B cell (primary cell): ENCODE measurements around the gene CAMTA1. TPM values are rescaled to one million over a fixed set of nuclear protein-coding genes. Genes with fewer than 3 reads are reported as not detected.

Experiments used
- ATAC-seq: fragments of 200-7000 bp; cut with Tn5 transposase; one replicate; pipeline ENCODE4 v1.10.0; 2021; ENCODE audit warnings: low read depth, mild to moderate bottlenecking, moderate number of reproducible peaks, moderate library complexity
- CTCF ChIA-PET: fragments of 350-600 bp; sonication (Branson Sonifier 250); formaldehyde crosslinking; loops from one replicate; lab custom pipeline; 2021; ENCODE audit warnings: antibody characterized with exemption, inconsistent platforms; lab: Charles Lee
- POLR2A ChIA-PET: fragments of 350-600 bp; sonication (Branson Sonifier 250); formaldehyde crosslinking; loops from one replicate; lab custom pipeline; 2021; ENCODE audit warnings: antibody characterized with exemption; lab: Charles Lee
- DNase-seq: peaks from one replicate; pipeline ENCODE4 v3.0.0; 2013
- H2AFZ ChIP-seq: 2 replicates; pipeline ENCODE4 v1.6.1; 2012; ENCODE audit warnings: mild to moderate bottlenecking, low read depth, low read length; ENCODE audit not compliant: insufficient read depth, poor library complexity, severe bottlenecking
- H3K27ac ChIP-seq, 2 donors: 1 replicate in 1 of 2; 2 replicates in 1 of 2; pipeline ENCODE4 v1.5.1; 2012 to 2013; ENCODE audit warnings: low read length in 2 of 2, mild to moderate bottlenecking in 2 of 2, moderate library complexity in 1 of 2
- H3K27me3 ChIP-seq, 4 experiments: fragments of 200-600 bp in 1 of 4; sonication (generic) in 1 of 4; replicated peaks in 1 of 4; 1 replicate in 2 of 4; 2 replicates in 2 of 4; pipeline versions ENCODE4 v1.6.1 to v1.7.0; 2013 to 2016; ENCODE audit warnings: low read length in 3 of 4, mild to moderate bottlenecking in 2 of 4, mixed read lengths in 1 of 4, moderate library complexity in 1 of 4; ENCODE audit not compliant: insufficient read depth in 4 of 4, control insufficient read depth in 3 of 4; ENCODE audit errors: control extremely low read depth in 1 of 4
- H3K36me3 ChIP-seq, 2 experiments: replicated peaks in 1 of 2; 1 replicate in 1 of 2; 2 replicates in 1 of 2; pipeline versions ENCODE4 v1.6.1 to v1.7.1; 2013; ENCODE audit warnings: low read length in 1 of 2; ENCODE audit not compliant: insufficient read depth in 2 of 2, control insufficient read depth in 1 of 2; ENCODE audit errors: control extremely low read depth in 1 of 2, extremely low read depth in 1 of 2
- H3K4me1 ChIP-seq, 2 donors: fragments of 200-600 bp in 1 of 2; sonication (generic) in 1 of 2; 1 replicate in 1 of 2; 2 replicates in 1 of 2; pipeline versions ENCODE4 v1.5.1 to v1.6.1; 2013 to 2017; ENCODE audit warnings: low read length in 2 of 2; ENCODE audit not compliant: control insufficient read depth in 2 of 2, insufficient read depth in 2 of 2
- H3K4me2 ChIP-seq: replicated peaks from 2 replicates; pipeline ENCODE3; 2012; ENCODE audit warnings: mild to moderate bottlenecking, low read depth, low read length; ENCODE audit not compliant: poor library complexity, severe bottlenecking
- H3K4me3 ChIP-seq, 5 experiments: fragments of 200-600 bp in 1 of 5; sonication (generic) in 1 of 5; 1 replicate in 3 of 5; 2 replicates in 2 of 5; pipeline versions ENCODE4 v1.5.1 to v1.7.0; 2011 to 2016; ENCODE audit warnings: low read length in 4 of 5, mild to moderate bottlenecking in 4 of 5, low read depth in 2 of 5, control low read depth in 1 of 5, moderate library complexity in 1 of 5; ENCODE audit not compliant: insufficient read depth in 1 of 5; ENCODE audit errors: control extremely low read depth in 1 of 5, extremely low read depth in 1 of 5
- H3K79me2 ChIP-seq: fragments of 200-600 bp; sonication (generic); one replicate; pipeline ENCODE4 v1.6.0; 2016; ENCODE audit warnings: low read length; ENCODE audit not compliant: control insufficient read depth, insufficient read depth
- H3K9ac ChIP-seq: fragments of 200-600 bp; sonication (generic); 2 replicates; pipeline ENCODE4 v1.6.1; 2017; ENCODE audit warnings: mild to moderate bottlenecking, low read length, moderate library complexity
- H3K9me3 ChIP-seq, 3 donors: one replicate each; pipeline versions ENCODE4 v1.6.1 to v1.7.1; 2013; ENCODE audit warnings: low read length in 2 of 3; ENCODE audit not compliant: control insufficient read depth in 2 of 3, insufficient read depth in 1 of 3; ENCODE audit errors: control extremely low read depth in 1 of 3
- H4K20me1 ChIP-seq: 2 replicates; pipeline ENCODE4 v1.6.0; 2012; ENCODE audit warnings: mild to moderate bottlenecking, low read length; ENCODE audit not compliant: insufficient read depth, control insufficient read depth, poor library complexity, severe bottlenecking
- H3K27ac Mint-ChIP-seq: one replicate; pipeline ENCODE4 v1.8.0; 2021; ENCODE audit warnings: mixed read lengths
- H3K27me3 Mint-ChIP-seq: one replicate; pipeline ENCODE4 v1.8.0; 2021; ENCODE audit warnings: mixed read lengths
- H3K4me1 Mint-ChIP-seq: one replicate; pipeline ENCODE4 v1.8.0; 2021; ENCODE audit warnings: mixed read lengths
- H3K4me3 Mint-ChIP-seq: one replicate; pipeline ENCODE4 v1.8.0; 2021; ENCODE audit warnings: mixed read lengths
- H3K9me3 Mint-ChIP-seq: one replicate; pipeline ENCODE4 v1.8.0; 2022; ENCODE audit warnings: mixed read lengths; ENCODE audit not compliant: insufficient read depth
- CTCF ChIP-seq: fragments of 200-600 bp; IDR thresholded peaks from one replicate; pipeline ENCODE4 v1.8.0; 2022; ENCODE audit warnings: antibody characterized with exemption, mild to moderate bottlenecking
- EZH2 ChIP-seq: IDR thresholded peaks from 2 replicates; pipeline ENCODE4 v1.6.1; 2012; ENCODE audit warnings: borderline replicate concordance, low read depth, mild to moderate bottlenecking, moderate library complexity, low read length; ENCODE audit not compliant: insufficient read depth, poor library complexity, severe bottlenecking
- WGBS: methylation state at CpG from one replicate; pipeline ENCODE4 v1.1.5; 2013; ENCODE audit warnings: missing lambda C conversion rate; ENCODE audit not compliant: insufficient coverage; 5-methylcytosine and 5-hydroxymethylcytosine counted together
- intact Hi-C: fragments of 100-400 bp; cut with micrococcal nuclease; formaldehyde crosslinking; loops from one replicate; pipeline ENCODE4 v1.10.0; 2022
- polyA plus RNA-seq: library from polyadenylated mRNA; depleted of rRNA; stranded (reverse); fragments of >200 nt; gene quantifications from 2 replicates; pipeline ENCODE4 v1.2.3, GENCODE V29; 2012
- total RNA-seq, 2 donors: library from RNA; stranded (reverse); fragments of 120-200 nt in 1 of 2; gene quantifications; 1 replicate in 1 of 2; 2 replicates in 1 of 2; pipeline versions ENCODE4 v1.2.3 to v1.2.4, GENCODE V29; 2013 to 2022

CAMTA1 gene
- total and polyA plus RNA-seq, 2 donors (not counting 1 experiment from before 2014, with no cell fraction given): 42.2 to 45.7 TPM

- H3K9me3 ChIP-seq: no peaks in the 10 kb centered on the region
- H3K4me2 ChIP-seq: no peak overlapping the region
- WGBS: 67% methylated on average over 18 of the region's 24 CpGs
- no peak overlapping the region for H2AFZ ChIP-seq
- DNase-seq: no peak
- H3K79me2 ChIP-seq: no peaks in the 10 kb centered on the region
- no peak overlapping the region for H3K27ac ChIP-seq
- H3K4me1 ChIP-seq: no peaks in the 10 kb centered on the region
- peaks cover 0 to 2% (median 0%) of the 10 kb centered on the region in 4 experiments for H3K27me3 ChIP-seq
- no peaks in the 10 kb centered on the region for H3K4me1 Mint-ChIP-seq
- no peak overlapping the region for H3K27ac Mint-ChIP-seq
- H3K4me3 ChIP-seq: no peak overlapping the region
- intact Hi-C loops: no loop called here
- H3K27me3 Mint-ChIP-seq: peaks cover 25% of the 10 kb centered on the region
- no peak overlapping the region for H3K9ac ChIP-seq
- ChIA-PET CTCF (no interaction called here), POLR2A (no interaction called here)
- no peaks in the 10 kb centered on the region for H4K20me1 ChIP-seq
- H3K36me3 ChIP-seq: no peaks in the 10 kb centered on the region
- no peak overlapping the region for H3K4me3 Mint-ChIP-seq
- TF ChIP-seq EZH2: no peak
- no peak for TF ChIP-seq CTCF
- no peaks in the 10 kb centered on the region for H3K9me3 Mint-ChIP-seq
- no peak for ATAC-seq
Measured at GRCh38 chr1:7621334-7622219, 836.3 kb downstream of the CAMTA1 start.

GRCh38 chr1:7623842-7624241 lies 838.6 kb downstream of the CAMTA1 start:
- no peak overlapping the region for H3K4me2 ChIP-seq
- ChIA-PET POLR2A (no interaction called here), CTCF (no interaction called here)
- no peaks in the 10 kb centered on the region for H3K9me3 Mint-ChIP-seq
- H3K27ac Mint-ChIP-seq: no peak overlapping the region
- no peak for ATAC-seq
- no peak overlapping the region for H3K9ac ChIP-seq
- no peak overlapping the region for H3K4me3 Mint-ChIP-seq
- H3K4me3 ChIP-seq: no peak overlapping the region
- no peaks in the 10 kb centered on the region for H3K4me1 ChIP-seq
- no peaks in the 10 kb centered on the region for H3K36me3 ChIP-seq
- no peaks in the 10 kb centered on the region for H3K79me2 ChIP-seq
- H2AFZ ChIP-seq: no peak overlapping the region
- no peaks in the 10 kb centered on the region for H3K4me1 Mint-ChIP-seq
- WGBS: 87% methylated on average over 8 of the region's 8 CpGs
- intact Hi-C loops: no loop called here
- peaks cover 0 to 2% (median 0%) of the 10 kb centered on the region in 4 experiments for H3K27me3 ChIP-seq
- H3K9me3 ChIP-seq: no peaks in the 10 kb centered on the region
- no peak for TF ChIP-seq EZH2
- no peak for TF ChIP-seq CTCF
- H3K27me3 Mint-ChIP-seq: peaks cover 36% of the 10 kb centered on the region
- no peak for DNase-seq
- no peak overlapping the region for H3K27ac ChIP-seq
- H4K20me1 ChIP-seq: no peaks in the 10 kb centered on the region
